Gastrocnemius medialis (tissue), 4 donors: ENCODE data around the gene FOXO6. TPM values are rescaled to one million over a fixed set of nuclear protein-coding genes. Genes with fewer than 3 reads are reported as not detected.
A peak's percentile ranks its signal among the peaks of the same experiment; 100 is the strongest.

Experiments used
- ATAC-seq, 2 donors: fragments of 150-250 bp; one replicate each; pipeline ENCODE4 v1.9.1; 2016
- DNase-seq, 2 donors: peaks; one replicate each; pipeline ENCODE4 v3.0.0-alpha.2; 2019
- H3K27ac ChIP-seq, 4 donors: fragments of 200-600 bp; sonication (generic); 1 replicate in 1 of 4; 2 replicates in 3 of 4; pipeline ENCODE4 v1.5.1; 2016 to 2018; ENCODE audit warnings: mild to moderate bottlenecking in 2 of 4, moderate library complexity in 1 of 4
- H3K27me3 ChIP-seq, 3 donors: fragments of 200-600 bp; sonication (generic) in 2 of 3; 1 replicate in 1 of 3; 2 replicates in 2 of 3; pipeline versions ENCODE4 v1.5.1 to v1.6.0; 2016 to 2019; ENCODE audit warnings: mild to moderate bottlenecking in 1 of 3, moderate library complexity in 1 of 3
- H3K36me3 ChIP-seq, 2 donors: fragments of 200-600 bp; sonication (generic) in 1 of 2; one replicate each; pipeline ENCODE4 v1.5.1; 2017 to 2018
- H3K4me1 ChIP-seq, 2 donors: fragments of 200-600 bp; sonication (generic) in 1 of 2; one replicate each; pipeline ENCODE4 v1.5.1; 2016 to 2017; ENCODE audit warnings: mild to moderate bottlenecking in 2 of 2
- H3K4me3 ChIP-seq, 4 donors: fragments of 200-600 bp; sonication (generic) in 3 of 4; 1 replicate in 1 of 4; 2 replicates in 3 of 4; pipeline ENCODE4 v1.5.1; 2016 to 2019; ENCODE audit warnings: mild to moderate bottlenecking in 2 of 4
- H3K9me3 ChIP-seq, 3 donors: fragments of 200-600 bp; sonication (generic) in 2 of 3; 1 replicate in 1 of 3; 2 replicates in 2 of 3; pipeline ENCODE4 v1.5.1; 2016 to 2019
- POLR2A ChIP-seq, 2 donors: fragments of 450-650 bp; IDR thresholded peaks; one replicate each; pipeline ENCODE4 v1.6.1; 2017; ENCODE audit warnings: antibody characterized with exemption in 2 of 2, mild to moderate bottlenecking in 2 of 2, moderate library complexity in 2 of 2
- in situ Hi-C, 4 donors: fragments of 200-750 bp; cut with MboI; loops; one replicate each; pipeline versions ENCODE4 v1.15.0 to v1.8.0; 2017; ENCODE audit warnings: low sequenced_read_pairs in 4 of 4
- intact Hi-C: fragments of 100-400 bp; cut with DNase I; formaldehyde crosslinking; loops from one replicate; pipeline ENCODE4 v1.15.1; 2023; ENCODE audit warnings: low total_unique reads
- total RNA-seq, 4 donors: library from RNA; depleted of rRNA; stranded (reverse); fragments of >200 nt; gene quantifications; one replicate each; pipeline versions ENCODE4 v1.1.0 to v1.2.3, GENCODE V29; 2016
- TF ChIP-seq, protein P1 (sequence below), 5 experiments: fragments of 450-650 bp in 3 of 5; fragments of 200-600 bp in 2 of 5; sonication (generic) in 2 of 5; IDR thresholded peaks in 4 of 5; conservative IDR thresholded peaks in 1 of 5; 1 replicate in 4 of 5; 2 replicates in 1 of 5; pipeline ENCODE4 v1.5.1; 2016 to 2019; ENCODE audit warnings: antibody characterized with exemption in 5 of 5, mild to moderate bottlenecking in 3 of 5, moderate library complexity in 3 of 5

The FOXO6 gene
- total RNA-seq, 4 donors from 2014 or later, result 0.20 to 3.9 (median 0.94) TPM

GRCh38 chr1:41394369-41394744 is 33.1 kb downstream of the FOXO6 start:
- TF ChIP-seq, protein P1, sequence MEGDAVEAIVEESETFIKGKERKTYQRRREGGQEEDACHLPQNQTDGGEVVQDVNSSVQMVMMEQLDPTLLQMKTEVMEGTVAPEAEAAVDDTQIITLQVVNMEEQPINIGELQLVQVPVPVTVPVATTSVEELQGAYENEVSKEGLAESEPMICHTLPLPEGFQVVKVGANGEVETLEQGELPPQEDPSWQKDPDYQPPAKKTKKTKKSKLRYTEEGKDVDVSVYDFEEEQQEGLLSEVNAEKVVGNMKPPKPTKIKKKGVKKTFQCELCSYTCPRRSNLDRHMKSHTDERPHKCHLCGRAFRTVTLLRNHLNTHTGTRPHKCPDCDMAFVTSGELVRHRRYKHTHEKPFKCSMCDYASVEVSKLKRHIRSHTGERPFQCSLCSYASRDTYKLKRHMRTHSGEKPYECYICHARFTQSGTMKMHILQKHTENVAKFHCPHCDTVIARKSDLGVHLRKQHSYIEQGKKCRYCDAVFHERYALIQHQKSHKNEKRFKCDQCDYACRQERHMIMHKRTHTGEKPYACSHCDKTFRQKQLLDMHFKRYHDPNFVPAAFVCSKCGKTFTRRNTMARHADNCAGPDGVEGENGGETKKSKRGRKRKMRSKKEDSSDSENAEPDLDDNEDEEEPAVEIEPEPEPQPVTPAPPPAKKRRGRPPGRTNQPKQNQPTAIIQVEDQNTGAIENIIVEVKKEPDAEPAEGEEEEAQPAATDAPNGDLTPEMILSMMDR (IDR thresholded peaks at IDR 0.05 in 4 of 5, conservative IDR thresholded peaks at IDR 0.05 in 1 of 5), result no peak
- no peak for TF ChIP-seq POLR2A (IDR thresholded peaks at IDR 0.05)
- H3K36me3 ChIP-seq, result no peaks in the 10 kb centered on the region
- no peaks in the 10 kb centered on the region for H3K27me3 ChIP-seq
- H3K4me1 ChIP-seq, result peaks cover 30 to 40% of the 10 kb centered on the region in 2 donors
- in situ Hi-C loops, result no loop called here
- no peak overlapping the region for H3K27ac ChIP-seq
- DNase-seq, result no peak
- no peak overlapping the region for H3K4me3 ChIP-seq
- intact Hi-C loops, result no loop called here
- no peak for ATAC-seq
- H3K9me3 ChIP-seq, result no peaks in the 10 kb centered on the region

DNA sequence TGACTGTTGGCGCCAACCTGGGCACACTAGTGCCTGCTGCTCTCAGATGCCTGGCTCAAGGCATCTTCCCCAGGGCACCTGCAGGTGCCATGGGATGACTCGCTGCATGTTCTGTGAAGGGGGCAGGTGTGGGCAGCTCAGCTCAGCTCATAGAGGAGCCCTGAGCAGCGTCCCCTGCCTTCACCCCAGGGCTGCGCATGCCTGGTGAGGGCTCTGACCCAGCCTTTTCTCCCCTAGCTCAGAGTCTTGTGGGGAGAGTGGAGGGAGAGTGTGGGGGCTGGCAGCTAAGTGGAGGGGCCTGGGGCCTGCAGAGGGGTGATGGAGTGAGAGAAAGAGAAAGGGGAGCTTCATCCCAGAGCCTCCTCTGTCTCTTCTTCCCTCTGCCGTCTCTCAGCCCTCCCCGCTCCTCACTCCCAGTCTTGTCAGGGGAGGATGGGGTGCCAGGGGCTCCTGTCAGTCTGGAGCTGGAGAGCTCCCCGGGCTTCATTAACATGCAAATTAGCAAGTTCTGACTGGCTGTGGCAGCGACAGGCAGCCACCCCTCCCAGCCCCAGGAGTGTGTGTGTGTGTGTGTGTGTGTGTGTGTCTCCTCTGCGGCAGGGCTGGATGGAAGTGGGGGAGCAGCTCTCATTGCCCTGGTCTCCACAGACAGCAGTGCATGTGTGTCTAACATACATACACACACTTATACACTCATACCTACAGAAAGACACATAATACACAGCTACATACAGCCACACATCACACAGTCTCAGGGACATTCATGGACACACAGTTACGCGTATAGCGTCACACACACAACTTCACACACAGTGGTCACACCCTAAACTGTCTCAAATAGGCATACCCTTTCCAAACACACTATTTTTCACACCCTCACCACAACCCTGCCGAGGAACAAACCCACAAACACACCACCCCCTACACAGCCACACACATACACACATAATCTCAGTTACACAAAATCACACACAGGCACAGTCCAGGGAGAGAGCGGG is 34.0 kb downstream of the FOXO6 start:
- peak overlapping the region in 1 of 4 donors; percentile 21 for H3K4me3 ChIP-seq
- TF ChIP-seq, protein P1 (IDR thresholded peaks at IDR 0.05 in 4 of 5, conservative IDR thresholded peaks at IDR 0.05 in 1 of 5), result no peak
- TF ChIP-seq POLR2A (IDR thresholded peaks at IDR 0.05), result no peak
- DNase-seq (no peak), ATAC-seq (no peak)
- peaks cover 34 to 46% of the 10 kb centered on the region in 2 donors for H3K4me1 ChIP-seq
- peak overlapping the region in 2 of 4 donors; percentile 79 to 81 for H3K27ac ChIP-seq
- no peaks in the 10 kb centered on the region for H3K27me3 ChIP-seq
- H3K9me3 ChIP-seq, result no peaks in the 10 kb centered on the region
- in situ Hi-C loops, result no loop called here
- intact Hi-C loops, result no loop called here
- no peaks in the 10 kb centered on the region for H3K36me3 ChIP-seq

- Histone ChIP-seq H3K4me3 (peak overlapping the region in 1 of 4 donors; percentile 21), H3K27me3 (no peaks in the 10 kb centered on the region), H3K27ac (peak overlapping the region; percentile 31 to 81 (median 62)), H3K36me3 (no peaks in the 10 kb centered on the region), H3K9me3 (no peaks in the 10 kb centered on the region), H3K4me1 (peaks cover 34 to 46% of the 10 kb centered on the region in 2 donors)
- TF ChIP-seq, protein P1 (IDR thresholded peaks at IDR 0.05 in 4 of 5, conservative IDR thresholded peaks at IDR 0.05 in 1 of 5), result no peak
- no peak for TF ChIP-seq POLR2A (IDR thresholded peaks at IDR 0.05)
- in situ Hi-C loops (no loop called here), intact Hi-C loops (loop anchor here (2.0 kb wide), 1 partner anchor 25 kb away; no protein-coding TSS in a partner anchor)
- DNase-seq (no peak), ATAC-seq (peak in 1 of 2 donors; percentile 31)
Measured at GRCh38 chr1:41396084-41396483, 34.9 kb downstream of the FOXO6 start.

DNA sequence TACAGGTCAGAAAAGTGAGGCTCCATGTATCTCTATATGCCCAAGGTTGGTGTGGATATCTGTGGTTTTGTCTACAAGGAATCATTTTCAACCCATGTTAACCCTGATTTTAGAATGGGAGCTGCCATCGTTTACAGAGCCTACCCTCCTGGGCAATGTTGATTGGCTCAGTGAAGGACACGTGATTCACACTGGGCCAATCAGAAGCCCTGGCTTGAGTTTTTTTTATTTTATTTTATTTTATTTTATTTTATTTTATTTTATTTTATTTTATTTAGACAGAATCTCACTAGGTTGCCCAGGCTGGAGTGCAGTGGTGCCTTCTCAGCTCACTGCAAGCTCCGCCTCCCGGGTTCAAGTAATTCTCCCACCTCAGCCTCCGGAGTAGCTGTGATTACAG is 35.8 kb downstream of the FOXO6 start:
- intact Hi-C loops, result loop anchor here (2.0 kb wide), 1 partner anchor 26 kb away; no protein-coding TSS in a partner anchor
- H3K36me3 ChIP-seq, result no peaks in the 10 kb centered on the region
- no peaks in the 10 kb centered on the region for H3K27me3 ChIP-seq
- no peaks in the 10 kb centered on the region for H3K9me3 ChIP-seq
- ATAC-seq (no peak), DNase-seq (no peak)
- in situ Hi-C loops, result no loop called here
- no peak overlapping the region for H3K4me3 ChIP-seq
- peaks cover 34 to 41% of the 10 kb centered on the region in 2 donors for H3K4me1 ChIP-seq
- H3K27ac ChIP-seq, result peak overlapping the region in 3 of 4 donors; percentile 76 to 81 (median 79)
- TF ChIP-seq, protein P1 (IDR thresholded peaks at IDR 0.05 in 4 of 5, conservative IDR thresholded peaks at IDR 0.05 in 1 of 5), result no peak
- TF ChIP-seq POLR2A (IDR thresholded peaks at IDR 0.05), result no peak
